Inflammatory macrophage (primary cell): Measurements from ENCODE around the gene PRAF2.
A peak's percentile ranks its signal among the peaks of the same experiment; 100 is the strongest.

ENCODE experiments used
- DNase-seq, 2 donors: peaks; one replicate each; pipeline ENCODE4 v3.0.0-alpha.2; 2020 to 2022

The PRAF2 gene

DNA sequence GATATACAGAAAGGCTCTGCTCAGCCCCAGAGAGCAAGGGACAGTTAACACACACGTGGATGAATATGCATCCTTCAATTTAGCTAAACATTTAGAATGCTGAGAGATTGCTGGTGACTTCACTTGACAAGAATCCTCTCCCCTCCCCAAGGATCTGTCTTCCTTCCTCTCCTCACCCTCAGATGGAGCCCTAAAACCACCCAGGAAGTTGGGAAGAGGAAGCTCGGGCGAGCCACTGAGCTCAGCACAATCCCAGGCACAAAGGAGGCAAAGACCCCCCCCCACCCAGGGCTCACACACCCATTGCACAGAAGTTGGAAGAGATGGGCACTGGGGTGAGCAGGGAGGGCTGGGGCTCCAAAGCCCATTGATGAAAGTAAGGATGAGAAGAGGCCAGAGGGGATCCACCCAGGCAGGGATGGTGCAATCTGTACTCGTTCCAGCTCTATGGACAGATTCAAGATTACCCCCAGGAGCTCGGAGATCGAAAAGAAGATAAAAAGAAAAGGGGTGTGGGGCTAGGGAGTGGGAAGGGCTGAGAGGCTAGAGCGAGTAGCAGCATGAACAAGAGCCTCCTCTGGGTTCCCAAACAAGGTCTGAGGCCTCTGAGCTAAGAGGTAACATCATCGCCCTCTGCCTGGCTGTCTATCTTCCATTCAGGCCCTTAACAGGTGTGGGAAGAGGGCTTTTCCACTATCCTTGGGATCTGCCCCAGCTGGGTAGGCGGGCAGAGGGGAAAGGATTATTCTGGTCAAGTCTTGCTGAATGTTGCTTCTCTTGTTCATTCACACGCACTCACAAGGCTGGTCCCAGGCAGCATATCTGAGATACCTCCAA lies 31.8 kb downstream of the PRAF2 start:
- DNase-seq: peak; percentile 3 to 28

DNA sequence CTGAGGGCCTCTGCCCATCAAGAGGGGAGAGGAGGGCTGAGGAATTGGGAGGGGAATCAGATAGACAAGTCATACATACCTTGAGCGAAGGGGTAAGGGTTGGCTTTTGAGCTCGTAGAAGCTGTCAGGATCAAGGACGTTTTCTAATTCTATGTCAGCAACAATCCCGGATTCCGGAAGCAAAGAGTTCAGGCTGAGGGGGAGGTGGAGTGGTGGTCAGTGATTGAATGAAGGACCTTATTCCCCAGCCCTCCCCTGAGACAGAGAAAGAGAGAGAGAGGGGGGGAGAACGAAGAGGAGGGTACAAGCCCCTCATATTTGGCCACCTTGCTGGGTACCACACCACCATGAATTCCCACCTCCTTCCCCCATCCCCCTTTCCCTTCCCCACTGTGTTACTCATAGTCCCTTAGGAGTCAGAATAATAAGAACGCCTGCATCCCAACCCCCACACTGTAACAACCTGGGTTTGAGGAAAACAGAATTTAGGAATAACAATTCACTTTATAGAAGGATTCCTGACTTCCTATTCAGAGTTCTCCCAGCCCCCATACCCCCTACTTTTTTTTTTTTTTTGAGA lies 33.3 kb downstream of the PRAF2 start:
- DNase-seq: no peak

DNA sequence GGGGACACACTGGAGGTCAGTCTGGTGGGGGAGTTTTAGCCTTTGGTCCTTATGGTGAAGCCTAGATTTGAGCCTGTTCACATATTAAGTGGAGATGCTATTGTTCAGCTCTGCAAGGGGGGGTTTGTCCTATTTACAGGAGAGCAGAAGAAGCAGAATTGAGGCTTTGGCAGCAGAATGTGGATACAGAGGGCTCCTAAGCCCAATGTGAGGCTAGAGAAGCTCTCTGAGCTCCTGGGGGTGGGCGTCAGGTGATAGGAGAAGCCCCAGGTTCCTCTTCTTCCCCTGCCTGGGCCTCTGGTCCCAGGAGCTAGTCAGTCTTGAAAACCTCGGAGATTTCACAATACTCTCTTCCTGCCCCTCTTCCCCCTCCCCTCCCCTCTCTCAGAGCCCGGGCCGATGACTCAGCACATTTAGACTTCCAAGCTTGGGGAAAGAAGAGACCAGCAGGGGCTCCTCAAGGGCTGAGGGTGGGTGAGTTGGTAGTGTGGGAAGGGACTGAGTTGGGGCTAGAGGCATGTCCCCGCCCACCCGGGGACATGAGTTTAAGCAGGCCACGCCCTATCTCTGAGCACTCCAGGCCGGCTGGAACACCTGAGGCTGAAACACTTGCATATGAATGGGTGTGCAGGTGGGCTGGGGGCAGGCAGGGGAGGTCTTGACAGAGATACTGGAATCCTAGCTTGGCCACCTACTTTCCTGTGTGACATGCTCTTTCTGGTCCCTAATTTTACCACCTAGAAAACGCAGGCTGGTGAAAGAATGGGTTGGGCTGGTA lies 34.0 kb downstream of the PRAF2 start:
- DNase-seq: peak; percentile 58 to 62

DNA sequence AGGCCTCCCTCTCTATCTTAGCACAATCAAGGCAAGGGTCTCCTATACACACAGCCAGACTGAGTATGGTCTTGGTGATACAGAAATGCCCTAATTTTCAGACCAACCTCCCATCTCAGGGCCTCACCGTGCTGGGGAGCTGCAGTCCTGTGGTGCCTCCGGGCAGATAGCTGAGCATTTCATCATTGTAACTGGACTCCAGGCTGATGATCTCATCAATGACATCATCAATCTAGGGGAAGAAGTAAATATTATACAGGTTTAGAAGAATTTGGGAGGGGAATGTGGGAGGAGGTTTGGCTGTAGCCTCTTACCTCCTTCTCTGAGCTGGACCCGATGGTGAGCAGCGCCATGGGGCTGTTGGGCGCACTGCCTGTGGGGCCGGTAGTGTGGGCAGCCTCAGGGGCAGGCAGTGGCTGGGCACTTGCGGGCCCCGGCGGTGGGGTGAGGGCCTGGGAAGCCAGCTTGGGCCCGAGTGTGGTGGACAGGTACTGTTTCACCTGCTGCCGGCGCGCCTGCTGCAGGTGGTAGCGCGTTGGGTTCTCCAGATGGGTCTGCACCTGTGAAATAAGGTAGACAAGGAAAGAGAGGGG lies 35.8 kb downstream of the PRAF2 start:
- DNase-seq: no peak

DNA sequence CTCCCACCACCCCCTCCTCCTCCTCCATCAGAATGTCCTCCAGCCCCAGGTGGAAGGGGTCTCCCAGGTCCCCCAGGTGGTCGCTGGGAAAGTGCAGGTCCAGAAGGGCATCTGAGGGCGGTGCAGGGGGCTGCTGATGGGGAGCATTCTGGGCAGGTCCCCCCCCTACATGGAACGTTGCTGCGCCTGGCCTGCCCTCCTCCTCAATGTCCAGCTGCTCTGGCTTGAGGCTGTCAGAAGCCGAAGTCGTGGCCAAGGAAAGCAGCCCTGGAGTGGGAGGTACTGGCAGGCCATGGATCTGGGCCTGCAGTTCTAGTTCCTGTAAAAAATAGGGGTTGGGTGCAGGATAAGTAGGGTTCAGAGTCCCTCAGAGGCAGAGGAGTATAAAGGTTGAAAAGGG lies 43.5 kb downstream of the PRAF2 start:
- DNase-seq: no peak

DNA sequence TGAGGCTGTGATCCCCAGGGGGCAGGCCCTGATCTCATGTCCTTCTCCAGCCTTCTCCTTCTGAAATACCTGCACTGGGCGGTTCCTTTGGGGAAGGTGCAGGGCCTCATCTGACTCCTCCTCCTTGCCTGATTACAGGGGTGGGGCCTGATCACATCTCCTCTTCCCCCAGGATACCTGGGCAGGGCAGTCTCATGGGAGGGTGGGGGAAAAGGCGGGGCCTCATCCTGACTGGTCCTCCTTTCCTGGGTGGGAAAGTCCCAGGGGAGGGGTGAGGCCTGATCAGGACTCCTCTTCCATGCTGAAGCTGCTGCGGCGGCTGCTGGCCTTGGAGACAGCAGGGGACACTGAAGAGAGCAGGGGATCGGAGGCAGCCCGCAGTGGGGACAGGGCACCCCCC lies 43.9 kb downstream of the PRAF2 start:
- DNase-seq: no peak
